GM12878 (cell line): Measurements from ENCODE around the gene PPP2R1A. TPM values are rescaled to one million over a fixed set of nuclear protein-coding genes. Genes with fewer than 3 reads are reported as not detected.

Source experiments
- ATF3 ChIP-seq: IDR thresholded peaks from 2 replicates; pipeline ENCODE4 v1.6.1; 2011; ENCODE audit warnings: low read depth, mild to moderate bottlenecking, low read length, moderate library complexity, borderline replicate concordance; ENCODE audit errors: extremely low read depth
- BACH1 ChIP-seq: fragments of 450-650 bp; IDR thresholded peaks from 2 replicates; pipeline ENCODE4 v1.6.1; 2017; ENCODE audit warnings: mild to moderate bottlenecking, borderline replicate concordance
- CBX3 ChIP-seq: fragments of 200-600 bp; sonication (generic); IDR thresholded peaks from 2 replicates; pipeline ENCODE4 v1.6.1; 2016; ENCODE audit warnings: low read depth, borderline replicate concordance
- CEBPZ ChIP-seq: fragments of 150-350 bp; IDR thresholded peaks from 2 replicates; pipeline ENCODE4 v1.6.1; 2016; ENCODE audit warnings: low read depth, low read length
- CHD4 ChIP-seq: fragments of 200-600 bp; sonication (generic); IDR thresholded peaks from 2 replicates; pipeline ENCODE4 v1.6.1; 2016; ENCODE audit warnings: mild to moderate bottlenecking
- ESRRA ChIP-seq: IDR thresholded peaks from 2 replicates; pipeline ENCODE4 v1.6.1; 2012; ENCODE audit warnings: mild to moderate bottlenecking, low read length, improper control_type of control experiment
- IKZF2 ChIP-seq, 2 experiments: fragments of 450-650 bp; IDR thresholded peaks; 2 replicates each; pipeline ENCODE4 v1.6.1; 2017; ENCODE audit warnings: mild to moderate bottlenecking in 2 of 2, moderate library complexity in 2 of 2
- KDM1A ChIP-seq: fragments of 200-600 bp; sonication (generic); IDR thresholded peaks from 2 replicates; pipeline ENCODE4 v1.6.1; 2016; ENCODE audit warnings: borderline replicate concordance
- KLF5 ChIP-seq: fragments of 450-650 bp; IDR thresholded peaks from 2 replicates; pipeline ENCODE4 v1.6.1; 2014; ENCODE audit warnings: mild to moderate bottlenecking; ENCODE audit not compliant: partially characterized antibody
- MYB ChIP-seq: fragments of 150-350 bp; IDR thresholded peaks from 2 replicates; pipeline ENCODE4 v1.6.1; 2014; ENCODE audit warnings: mild to moderate bottlenecking, low read depth, low read length, borderline replicate concordance
- NKRF ChIP-seq: fragments of 450-650 bp; conservative IDR thresholded peaks from 2 replicates; pipeline ENCODE4 v1.6.1; 2017; ENCODE audit warnings: mild to moderate bottlenecking, moderate library complexity
- PAX5 ChIP-seq: IDR thresholded peaks from 2 replicates; pipeline ENCODE4 v1.6.1; 2011; ENCODE audit warnings: low read depth, low read length, borderline replicate concordance
- PAX8 ChIP-seq: fragments of 450-650 bp; IDR thresholded peaks from 2 replicates; pipeline ENCODE4 v1.6.1; 2017; ENCODE audit warnings: mild to moderate bottlenecking, moderate library complexity
- SMAD1 ChIP-seq: fragments of 450-650 bp; IDR thresholded peaks from 2 replicates; pipeline ENCODE4 v1.6.1; 2018; ENCODE audit warnings: mild to moderate bottlenecking, low read depth; ENCODE audit not compliant: partially characterized antibody
- SRF ChIP-seq, 2 experiments: IDR thresholded peaks; 2 replicates each; pipeline ENCODE4 v1.6.1; 2011; ENCODE audit warnings: low read depth in 2 of 2, low read length in 2 of 2, mild to moderate bottlenecking in 1 of 2, moderate library complexity in 1 of 2
- USF1 ChIP-seq: IDR thresholded peaks from 2 replicates; pipeline ENCODE4 v1.6.1; 2011; ENCODE audit warnings: borderline replicate concordance, low read depth, mild to moderate bottlenecking, moderate library complexity, mixed read lengths, low read length; ENCODE audit not compliant: insufficient read depth; ENCODE audit errors: extremely low read length
- WRNIP1 ChIP-seq: IDR thresholded peaks from 2 replicates; pipeline ENCODE4 v1.6.1; 2011; ENCODE audit warnings: low read depth, low read length, improper control_type of control experiment, borderline replicate concordance
- ZBED1 ChIP-seq: IDR thresholded peaks from 2 replicates; pipeline ENCODE4 v1.6.1; 2016; ENCODE audit warnings: borderline replicate concordance
- ZBTB33 ChIP-seq: fragments of 450-650 bp; IDR thresholded peaks from 2 replicates; pipeline ENCODE4 v1.6.1; 2017; ENCODE audit warnings: mild to moderate bottlenecking
- ZNF207 ChIP-seq: fragments of 450-650 bp; IDR thresholded peaks from 2 replicates; pipeline ENCODE4 v1.6.1; 2014; ENCODE audit warnings: antibody characterized with exemption, mild to moderate bottlenecking, borderline replicate concordance
- ZNF217 ChIP-seq: fragments of 450-650 bp; IDR thresholded peaks from 2 replicates; pipeline ENCODE4 v1.6.1; 2017; ENCODE audit warnings: antibody characterized with exemption, mild to moderate bottlenecking
- ZSCAN29 ChIP-seq: fragments of 450-650 bp; IDR thresholded peaks from 2 replicates; pipeline ENCODE4 v1.6.1; 2017; ENCODE audit warnings: mild to moderate bottlenecking, moderate library complexity
- ZZZ3 ChIP-seq: IDR thresholded peaks from 2 replicates; pipeline ENCODE4 v1.6.1; 2011; ENCODE audit warnings: low read depth; ENCODE audit not compliant: control insufficient read depth, insufficient read length
- polyA plus RNA-seq, 11 experiments: library from polyadenylated mRNA; depleted of rRNA in 4 of 11; unstranded in 6 of 11; stranded (reverse) in 5 of 11; fragments of >200 nt; fragmentation: Nextera tagmentation in 4 of 11; fragmentation: Illumina TruSeq in 1 of 11; extraction: Ambion mirVana in 4 of 11; extraction: Trizol in 1 of 11; gene quantifications; 1 replicate in 1 of 11; 2 replicates in 10 of 11; pipeline versions ENCODE4 v1.2.1 to v1.2.3, GENCODE V29; 2011 to 2016; ENCODE audit warnings: inconsistent platforms in 2 of 11, missing spikeins in 2 of 11, low read depth in 1 of 11
- total RNA-seq, 4 experiments: library from RNA; depleted of rRNA in 3 of 4; stranded (reverse); fragments of >200 nt in 3 of 4; fragmentation: Illumina TruSeq in 1 of 4; extraction: Trizol in 1 of 4; gene quantifications; 2 replicates each; pipeline versions ENCODE4 v1.2.1 to v1.2.3, GENCODE V29; 2013 to 2021

Gene PPP2R1A
- total and polyA plus RNA-seq, 10 of the 15 experiments (the other 5 are each of a cell fraction or from before 2014, with no cell fraction given) = 16.0 to 359 (median 140) TPM

GRCh38 chr19:52189735-52190486, at the start of gene PPP2R1A (continued):
- TF ChIP-seq ATF3 (no peak), SRF (IDR thresholded peaks at IDR 0.05; ENCODE audit: low read depth in 2 of 2, low read length in 2 of 2) (no peak), BACH1 (peak; percentile 62; the same call in 1 of the 2 replicates), CBX3 (no peak), NKRF (peak; percentile 77), KDM1A (no peak), WRNIP1 (no peak), IKZF2 (IDR thresholded peaks at IDR 0.05) (peak; percentile 47 to 55; a peak in 3 of 4 replicates), ZBED1 (no peak), SMAD1 (peak; percentile 59), ZBTB33 (no peak), ZZZ3 (no peak), CEBPZ (peak; percentile 74), USF1 (no peak), KLF5 (peak; percentile 59), ZNF207 (peak; percentile 76), PAX5 (no peak), PAX8 (no peak), CHD4 (no peak), ZNF217 (no peak), ZSCAN29 (no peak), ESRRA (no peak), MYB (no peak)
